HL-60 (cell line): ENCODE results near the gene CTIF.

ENCODE experiments used
- DNase-seq, 2 experiments: peaks; one replicate each; pipeline ENCODE4 v3.0.0-alpha.2; 2010 to 2020; ENCODE audit warnings: low read depth in 1 of 2, low spot score in 1 of 2
- H3K27ac ChIP-seq: fragments of 250-450 bp; sonication (Bioruptor Pico); replicated peaks from 2 replicates; pipeline ENCODE4 v1.5.1; 2020; ENCODE audit warnings: mild to moderate bottlenecking, moderate library complexity
- H3K27me3 ChIP-seq: fragments of 250-450 bp; sonication (Bioruptor Pico); 2 replicates; pipeline ENCODE4 v1.5.1; 2021; ENCODE audit warnings: mild to moderate bottlenecking, moderate library complexity; ENCODE audit not compliant: insufficient read depth, poor library complexity, severe bottlenecking
- H3K4me3 ChIP-seq: replicated peaks from 2 replicates; pipeline ENCODE4 v1.5.1; 2011; ENCODE audit warnings: mild to moderate bottlenecking, control low read depth, low read length; ENCODE audit not compliant: insufficient read depth
- GABPA ChIP-seq: IDR thresholded peaks from 2 replicates; pipeline ENCODE4 v1.6.1; 2012; ENCODE audit warnings: low read depth
- POLR2AphosphoS5 ChIP-seq: IDR thresholded peaks from 2 replicates; pipeline ENCODE4 v1.6.1; 2012; ENCODE audit warnings: low read depth
- SPI1 ChIP-seq: IDR thresholded peaks from 2 replicates; pipeline ENCODE4 v1.6.1; 2012; ENCODE audit warnings: low read depth, mild to moderate bottlenecking, borderline replicate concordance
- TF ChIP-seq, protein P1 (sequence below): IDR thresholded peaks from one replicate; pipeline ENCODE4 v1.5.1; 2011; ENCODE audit warnings: low read length, control low read depth, inconsistent platforms; ENCODE audit not compliant: insufficient read depth
- TF ChIP-seq, protein P2 (sequence below): IDR thresholded peaks from 2 replicates; pipeline ENCODE4 v1.6.1; 2012; ENCODE audit warnings: low read depth; ENCODE audit not compliant: insufficient replicate concordance

CTIF gene

DNA sequence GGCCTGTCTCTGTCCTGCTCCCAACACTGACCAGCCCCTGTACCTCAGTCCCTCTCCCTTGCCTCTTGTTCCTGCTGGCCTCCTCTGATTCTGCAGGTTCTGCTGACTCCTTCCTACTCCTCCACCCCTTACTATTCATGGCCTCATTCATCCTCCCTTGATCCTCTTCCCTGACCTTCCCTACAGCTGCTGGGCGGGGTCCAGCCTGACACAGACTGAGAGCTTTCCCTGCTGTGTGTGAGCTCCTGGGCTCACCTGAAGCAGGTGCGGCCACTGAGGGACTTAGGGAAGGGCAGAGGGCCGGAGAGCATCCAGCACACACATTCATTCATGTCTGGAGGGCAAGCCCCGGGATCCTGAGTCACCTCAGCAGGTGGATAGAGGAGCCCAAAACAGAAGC lies 185.6 kb downstream of the CTIF start:
- DNase-seq = no peak
- H3K4me3 ChIP-seq = no peak overlapping the region
- H3K27me3 ChIP-seq = no peaks in the 10 kb centered on the region
- no peak overlapping the region for H3K27ac ChIP-seq
- TF ChIP-seq, protein P1, sequence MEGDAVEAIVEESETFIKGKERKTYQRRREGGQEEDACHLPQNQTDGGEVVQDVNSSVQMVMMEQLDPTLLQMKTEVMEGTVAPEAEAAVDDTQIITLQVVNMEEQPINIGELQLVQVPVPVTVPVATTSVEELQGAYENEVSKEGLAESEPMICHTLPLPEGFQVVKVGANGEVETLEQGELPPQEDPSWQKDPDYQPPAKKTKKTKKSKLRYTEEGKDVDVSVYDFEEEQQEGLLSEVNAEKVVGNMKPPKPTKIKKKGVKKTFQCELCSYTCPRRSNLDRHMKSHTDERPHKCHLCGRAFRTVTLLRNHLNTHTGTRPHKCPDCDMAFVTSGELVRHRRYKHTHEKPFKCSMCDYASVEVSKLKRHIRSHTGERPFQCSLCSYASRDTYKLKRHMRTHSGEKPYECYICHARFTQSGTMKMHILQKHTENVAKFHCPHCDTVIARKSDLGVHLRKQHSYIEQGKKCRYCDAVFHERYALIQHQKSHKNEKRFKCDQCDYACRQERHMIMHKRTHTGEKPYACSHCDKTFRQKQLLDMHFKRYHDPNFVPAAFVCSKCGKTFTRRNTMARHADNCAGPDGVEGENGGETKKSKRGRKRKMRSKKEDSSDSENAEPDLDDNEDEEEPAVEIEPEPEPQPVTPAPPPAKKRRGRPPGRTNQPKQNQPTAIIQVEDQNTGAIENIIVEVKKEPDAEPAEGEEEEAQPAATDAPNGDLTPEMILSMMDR = no peak
- no peak for TF ChIP-seq POLR2AphosphoS5
- TF ChIP-seq SPI1 = no peak
- no peak for TF ChIP-seq GABPA
- TF ChIP-seq, protein P2, sequence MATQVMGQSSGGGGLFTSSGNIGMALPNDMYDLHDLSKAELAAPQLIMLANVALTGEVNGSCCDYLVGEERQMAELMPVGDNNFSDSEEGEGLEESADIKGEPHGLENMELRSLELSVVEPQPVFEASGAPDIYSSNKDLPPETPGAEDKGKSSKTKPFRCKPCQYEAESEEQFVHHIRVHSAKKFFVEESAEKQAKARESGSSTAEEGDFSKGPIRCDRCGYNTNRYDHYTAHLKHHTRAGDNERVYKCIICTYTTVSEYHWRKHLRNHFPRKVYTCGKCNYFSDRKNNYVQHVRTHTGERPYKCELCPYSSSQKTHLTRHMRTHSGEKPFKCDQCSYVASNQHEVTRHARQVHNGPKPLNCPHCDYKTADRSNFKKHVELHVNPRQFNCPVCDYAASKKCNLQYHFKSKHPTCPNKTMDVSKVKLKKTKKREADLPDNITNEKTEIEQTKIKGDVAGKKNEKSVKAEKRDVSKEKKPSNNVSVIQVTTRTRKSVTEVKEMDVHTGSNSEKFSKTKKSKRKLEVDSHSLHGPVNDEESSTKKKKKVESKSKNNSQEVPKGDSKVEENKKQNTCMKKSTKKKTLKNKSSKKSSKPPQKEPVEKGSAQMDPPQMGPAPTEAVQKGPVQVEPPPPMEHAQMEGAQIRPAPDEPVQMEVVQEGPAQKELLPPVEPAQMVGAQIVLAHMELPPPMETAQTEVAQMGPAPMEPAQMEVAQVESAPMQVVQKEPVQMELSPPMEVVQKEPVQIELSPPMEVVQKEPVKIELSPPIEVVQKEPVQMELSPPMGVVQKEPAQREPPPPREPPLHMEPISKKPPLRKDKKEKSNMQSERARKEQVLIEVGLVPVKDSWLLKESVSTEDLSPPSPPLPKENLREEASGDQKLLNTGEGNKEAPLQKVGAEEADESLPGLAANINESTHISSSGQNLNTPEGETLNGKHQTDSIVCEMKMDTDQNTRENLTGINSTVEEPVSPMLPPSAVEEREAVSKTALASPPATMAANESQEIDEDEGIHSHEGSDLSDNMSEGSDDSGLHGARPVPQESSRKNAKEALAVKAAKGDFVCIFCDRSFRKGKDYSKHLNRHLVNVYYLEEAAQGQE = no peak

DNA sequence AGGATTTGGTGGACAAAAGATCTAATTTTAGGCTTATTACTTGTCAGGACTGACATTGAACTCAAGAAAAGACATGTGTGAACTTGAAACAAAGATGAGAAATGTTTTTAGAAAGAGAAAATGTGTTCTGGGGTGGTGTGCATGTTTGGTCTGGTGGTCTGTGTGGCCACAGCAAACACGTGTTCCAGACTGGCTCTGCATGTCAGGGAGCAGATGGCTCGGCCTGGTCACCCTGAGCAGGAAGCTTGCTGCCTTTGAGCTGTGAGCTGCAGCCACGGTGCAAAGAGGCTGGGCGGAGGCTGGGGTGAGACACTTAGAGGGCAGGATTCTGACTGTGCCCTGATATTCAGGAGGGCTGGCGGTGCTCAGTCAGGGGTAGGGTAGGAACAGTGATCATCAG lies 186.1 kb downstream of the CTIF start:
- DNase-seq = no peak
- Histone ChIP-seq H3K4me3 (no peak overlapping the region), H3K27me3 (no peaks in the 10 kb centered on the region), H3K27ac (no peak overlapping the region)
- TF ChIP-seq GABPA = no peak
- TF ChIP-seq, protein P1 = no peak
- TF ChIP-seq, protein P2 = no peak
- TF ChIP-seq SPI1 = no peak
- TF ChIP-seq POLR2AphosphoS5 = no peak

- no peak for DNase-seq
- Histone ChIP-seq H3K27me3 (no peaks in the 10 kb centered on the region), H3K4me3 (no peak overlapping the region), H3K27ac (no peak overlapping the region)
- TF ChIP-seq, protein P1 = no peak
- TF ChIP-seq, protein P2 = no peak
- TF ChIP-seq POLR2AphosphoS5 (no peak), SPI1 (no peak), GABPA (no peak)
These were observed 186.7 kb downstream of the CTIF start for GRCh38 chr18:48725562-48725961.
